GM18498 (cell line): ENCODE data around the gene GRID1.

Experiments used
- ATAC-seq: cut with Tn5 transposase; IDR thresholded peaks from one replicate; pipeline ENCODE4 v1.9.1; 2021; ENCODE audit warnings: mild to moderate bottlenecking, moderate library complexity; ENCODE audit not compliant: unreplicated experiment

Gene GRID1

GRCh38 chr10:85615556-85615955 lies 751.0 kb downstream of the GRID1 start:
- ATAC-seq = no peak

- no peak for ATAC-seq
These were observed 751.6 kb downstream of the GRID1 start for GRCh38 chr10:85614981-85615380.

- ATAC-seq = no peak
These were observed 752.0 kb downstream of the GRID1 start for GRCh38 chr10:85614566-85614965.

- ATAC-seq = no peak
These were observed 753.2 kb downstream of the GRID1 start for GRCh38 chr10:85613391-85613790.

- peak; percentile 52 for ATAC-seq
These were observed 753.8 kb downstream of the GRID1 start for GRCh38 chr10:85612833-85613232.

GRCh38 chr10:85612378-85612775 lies 754.2 kb downstream of the GRID1 start:
- peak; percentile 96 for ATAC-seq

GRCh38 chr10:85611746-85612377 lies 754.7 kb downstream of the GRID1 start:
- no peak for ATAC-seq

GRCh38 chr10:85611093-85611740 lies 755.4 kb downstream of the GRID1 start:
- no peak for ATAC-seq

GRCh38 chr10:85610381-85611092 lies 756.1 kb downstream of the GRID1 start:
- ATAC-seq = no peak

- no peak for ATAC-seq
These were observed 757.1 kb downstream of the GRID1 start for GRCh38 chr10:85609509-85609908.

GRCh38 chr10:85608706-85609105 lies 757.9 kb downstream of the GRID1 start:
- no peak for ATAC-seq

GRCh38 chr10:85607043-85607695 lies 759.4 kb downstream of the GRID1 start:
- ATAC-seq = no peak

- no peak for ATAC-seq
These were observed 760.2 kb downstream of the GRID1 start for GRCh38 chr10:85606401-85606800.

- ATAC-seq = no peak
These were observed 761.7 kb downstream of the GRID1 start for GRCh38 chr10:85604884-85605283.

GRCh38 chr10:85604136-85604725 lies 762.4 kb downstream of the GRID1 start:
- no peak for ATAC-seq

- ATAC-seq = no peak
These were observed 763.2 kb downstream of the GRID1 start for GRCh38 chr10:85603151-85603940.

- ATAC-seq = no peak
These were observed 763.9 kb downstream of the GRID1 start for GRCh38 chr10:85602713-85603112.

- no peak for ATAC-seq
These were observed 764.3 kb downstream of the GRID1 start for GRCh38 chr10:85602306-85602705.

- ATAC-seq = no peak
These were observed 765.1 kb downstream of the GRID1 start for GRCh38 chr10:85601526-85601925.

- no peak for ATAC-seq
These were observed 765.9 kb downstream of the GRID1 start for GRCh38 chr10:85600744-85601081.
